ENCODE measurements around the gene ROR2.
"Not testable (repeated sequence)": the region's sequence is repeated elsewhere in the genome, so short reads cannot be mapped to it uniquely, and the experiment has no call there.

ROR2 gene

DNA sequence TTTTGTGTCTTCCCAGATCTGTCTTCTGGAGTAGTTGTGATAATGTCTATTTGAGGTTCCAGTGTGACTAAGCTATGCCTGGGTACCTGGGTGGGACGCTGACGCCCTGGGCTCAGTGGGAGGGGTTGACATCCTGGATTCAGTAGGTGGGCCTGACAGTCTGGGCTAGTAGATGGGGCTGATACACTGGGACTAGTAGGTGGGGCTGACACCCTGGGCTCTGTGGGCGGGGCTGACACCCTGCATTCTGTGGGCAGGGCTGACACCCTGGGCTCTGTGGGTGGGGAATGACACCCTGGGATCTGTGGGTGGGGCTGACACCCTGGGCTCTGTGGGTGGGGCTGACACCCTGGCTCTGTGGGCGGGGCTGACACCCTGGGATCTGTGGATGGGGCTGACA is 153.5 kb downstream of the ROR2 start:
- peak; percentile 36 for DNase-seq (ENCODE audit: low read depth)

DNA sequence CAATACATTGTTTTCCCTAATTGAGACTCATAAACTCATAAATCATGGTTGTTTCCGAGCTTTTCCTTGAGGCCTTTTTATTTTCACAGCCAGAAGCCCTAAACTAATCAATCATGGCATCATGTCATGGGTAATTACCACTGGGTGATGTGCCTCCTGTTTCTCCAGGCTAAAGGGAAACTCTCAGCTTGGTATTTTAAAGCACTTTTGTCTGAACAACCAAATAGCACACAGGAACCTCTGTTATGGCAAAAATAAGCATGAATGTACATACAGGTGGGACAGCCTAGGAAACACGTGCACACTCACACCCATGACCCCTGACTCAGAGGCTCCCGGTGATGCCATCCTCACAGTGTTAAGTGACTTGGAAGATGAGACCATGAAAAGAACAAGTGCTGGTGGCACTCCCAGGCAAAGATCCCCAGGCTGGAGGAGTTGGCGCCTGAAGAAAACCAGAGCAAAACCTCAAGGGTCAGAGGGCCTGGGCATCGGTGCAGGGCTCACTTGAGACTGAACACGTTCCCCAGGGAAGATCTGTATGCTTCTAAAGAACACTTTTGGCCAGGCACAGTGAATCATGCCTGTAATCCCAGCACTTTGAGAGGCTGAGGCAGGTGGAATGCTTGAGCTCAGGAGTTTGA is 154.3 kb downstream of the ROR2 start:
- DNase-seq (ENCODE audit: low read depth), result no peak

DNA sequence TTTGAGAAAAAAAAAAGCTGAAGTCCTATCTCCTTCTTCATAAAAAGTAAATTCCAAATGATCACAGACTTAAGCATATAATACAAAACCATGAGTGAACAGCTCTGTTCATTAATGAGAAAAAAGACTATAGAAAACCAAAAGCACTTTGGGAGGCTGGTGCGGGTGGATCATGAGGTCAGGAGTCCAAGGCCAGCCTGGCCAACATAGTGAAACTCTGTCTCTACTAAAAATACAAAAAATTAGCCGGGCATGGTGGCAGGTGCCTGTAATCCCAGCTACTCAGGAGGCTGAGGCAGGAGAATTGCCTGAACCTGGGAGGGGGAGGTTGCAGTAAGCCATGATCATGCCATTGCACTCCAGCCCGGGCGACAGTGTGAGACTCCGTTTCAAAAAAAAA is 156.7 kb downstream of the ROR2 start:
- DNase-seq (ENCODE audit: low read depth), result not testable (repeated sequence)

DNA sequence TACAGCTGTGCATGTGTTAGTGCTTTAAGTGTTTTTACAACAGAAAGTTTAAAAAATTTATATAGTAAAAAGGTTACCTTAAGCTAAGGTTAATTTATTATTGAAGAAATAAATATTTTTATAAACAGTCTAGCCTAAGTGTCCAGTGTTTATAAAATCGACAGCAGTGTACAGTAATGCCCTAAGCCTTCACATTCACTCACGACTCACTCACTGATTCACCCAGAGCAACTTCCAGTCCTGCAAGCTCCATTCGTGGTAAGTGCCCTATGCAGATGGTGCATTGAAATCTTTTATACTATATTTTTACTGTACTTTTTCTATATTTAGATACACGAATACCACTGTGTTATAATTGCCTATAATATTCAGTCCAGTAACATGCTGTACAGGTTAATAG is 159.1 kb downstream of the ROR2 start:
- DNase-seq (ENCODE audit: low read depth), result no peak

GRCh38 chr9:91789941-91790340 is 160.1 kb downstream of the ROR2 start:
- no peak for DNase-seq (ENCODE audit: low read depth)

- DNase-seq (ENCODE audit: low read depth), result no peak
Measured at GRCh38 chr9:91787931-91788330, 162.1 kb downstream of the ROR2 start.

- no peak for DNase-seq (ENCODE audit: low read depth)
Measured at GRCh38 chr9:91786132-91786896, 163.7 kb downstream of the ROR2 start.

DNA sequence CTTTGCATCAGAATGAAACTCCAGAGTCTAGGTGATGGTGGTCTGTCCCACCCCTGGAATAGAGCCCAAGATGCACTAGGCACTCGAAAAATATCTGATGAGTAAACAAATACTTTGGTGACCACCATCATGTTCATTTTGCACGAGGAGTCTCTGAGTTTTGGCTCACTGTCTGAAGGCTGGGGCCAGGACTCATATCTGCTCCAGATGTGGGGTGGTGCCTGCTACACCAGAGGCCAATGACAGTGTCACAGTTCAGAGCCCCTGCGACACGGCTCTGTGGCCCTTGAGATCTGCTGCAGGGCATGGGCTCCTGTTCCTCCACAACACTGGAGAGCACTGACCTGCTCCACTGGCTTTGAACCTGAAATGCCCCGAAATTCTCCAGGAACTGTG is 164.6 kb downstream of the ROR2 start:
- DNase-seq (ENCODE audit: low read depth), result no peak

DNA sequence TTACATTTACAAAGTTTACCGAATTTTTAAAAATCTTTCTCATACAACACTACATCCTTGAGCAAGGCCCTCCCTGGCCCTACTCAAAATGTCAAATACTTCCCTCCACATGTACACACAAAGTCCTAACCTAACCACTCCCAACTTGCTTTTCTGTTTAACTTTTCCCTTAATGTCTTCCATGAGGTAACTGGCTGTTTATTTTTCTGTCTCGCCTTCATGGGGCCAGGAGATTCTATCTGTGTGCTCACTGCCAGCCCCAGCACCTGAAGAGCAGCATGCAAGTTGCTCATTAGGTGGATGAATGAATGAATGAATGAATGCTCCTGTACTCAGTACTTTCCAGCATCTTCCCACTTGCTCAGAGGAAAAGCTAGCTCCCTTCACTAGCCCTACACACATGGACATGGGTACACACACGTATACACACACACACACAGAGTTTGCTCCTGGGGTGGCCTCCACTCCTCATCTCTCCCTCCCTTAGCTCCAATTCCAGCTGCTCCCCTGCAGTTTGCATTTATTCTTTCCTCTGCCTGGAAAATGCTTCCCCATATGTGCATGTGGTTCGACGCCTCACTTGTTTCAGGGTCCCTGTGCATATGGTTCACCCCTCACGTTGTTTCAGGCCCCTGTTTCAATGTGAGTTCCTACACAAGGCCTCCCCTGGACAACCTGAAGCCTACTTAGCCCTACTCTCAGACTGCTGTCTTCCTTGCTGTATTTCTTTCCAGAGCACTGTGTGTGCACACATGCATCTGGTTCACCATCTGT is 165.2 kb downstream of the ROR2 start:
- DNase-seq (ENCODE audit: low read depth), result no peak

DNA sequence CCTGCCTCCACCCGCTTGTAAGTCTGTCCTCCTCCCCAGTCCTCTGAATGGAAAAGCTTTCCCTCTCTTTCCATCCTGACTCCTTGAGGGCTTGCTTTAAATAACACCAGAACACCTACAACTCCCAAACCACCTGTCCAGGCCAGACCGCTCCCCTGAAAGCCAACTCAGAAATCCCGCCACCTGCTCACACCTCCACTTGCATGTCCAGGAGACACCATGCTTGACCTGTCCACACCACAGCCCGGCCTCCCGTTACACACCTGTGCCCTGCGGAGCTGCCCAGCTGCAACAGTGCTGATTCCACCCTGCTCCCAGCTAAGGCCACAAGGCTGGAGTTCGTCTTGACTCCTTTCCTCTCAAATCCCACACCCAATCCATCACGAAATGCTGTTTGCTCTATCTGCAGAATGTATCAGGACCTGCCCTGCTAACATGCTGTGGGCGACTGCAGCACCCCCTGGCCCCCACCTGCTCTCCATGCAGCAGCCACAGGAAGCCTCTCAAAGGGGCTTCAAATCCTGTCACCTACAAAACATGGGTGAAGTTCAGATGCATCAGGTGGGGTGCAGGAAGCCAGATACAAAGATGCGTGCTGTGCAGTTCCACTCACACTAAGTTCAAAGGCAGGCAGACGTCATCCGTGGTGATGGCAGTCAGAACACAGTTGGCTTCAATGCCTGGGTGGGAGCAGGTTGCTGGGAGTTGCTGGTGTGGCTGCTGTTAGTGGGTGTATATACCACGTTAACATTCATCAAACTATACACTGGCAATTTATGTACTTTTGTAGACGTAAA is 166.0 kb downstream of the ROR2 start:
- DNase-seq (ENCODE audit: low read depth), result no peak

DNA sequence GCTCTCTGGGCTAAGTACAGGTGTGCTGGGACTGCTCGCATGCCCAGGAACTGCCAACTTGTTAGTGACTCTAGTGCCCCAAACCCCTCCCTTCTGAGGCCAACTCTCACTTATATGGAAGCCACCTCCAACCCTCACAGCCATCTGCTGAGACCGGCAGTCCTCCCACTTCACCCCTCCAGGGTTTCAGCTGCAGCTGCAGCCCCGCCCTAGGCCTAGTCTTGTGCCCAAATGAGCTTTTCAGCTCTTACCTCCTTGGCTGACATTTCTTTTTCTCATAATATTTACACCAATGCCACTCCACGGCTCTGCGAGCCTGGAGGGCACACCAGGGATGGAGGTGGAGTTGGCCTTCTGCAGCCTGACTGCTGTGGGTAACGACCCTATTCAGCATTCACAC is 166.6 kb downstream of the ROR2 start:
- DNase-seq (ENCODE audit: low read depth), result no peak

DNA sequence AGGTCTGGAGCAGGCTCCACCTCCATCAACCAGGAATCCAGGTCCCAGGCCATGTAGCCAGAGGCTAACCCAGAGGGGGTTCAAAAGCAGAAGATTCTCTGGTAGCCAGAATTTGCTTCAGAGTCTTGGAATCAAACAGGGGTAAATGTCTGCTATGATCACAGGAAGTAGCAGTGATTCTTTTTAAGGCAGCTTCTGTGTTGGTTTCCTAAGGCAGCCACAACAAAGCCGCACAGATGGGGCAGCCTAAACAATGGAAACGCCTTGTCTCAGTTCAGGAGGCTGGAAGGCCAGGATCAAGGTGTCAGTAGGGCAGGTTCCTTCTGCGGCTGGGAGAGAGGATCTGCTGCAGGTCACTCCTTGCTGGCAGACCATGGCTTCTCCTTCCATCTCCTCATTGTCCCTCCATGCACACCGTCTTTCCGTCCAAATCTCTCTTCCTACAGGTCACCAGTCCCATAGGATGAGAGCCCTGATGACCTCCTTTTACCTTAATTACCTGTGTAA is 167.3 kb downstream of the ROR2 start:
- DNase-seq (ENCODE audit: low read depth), result no peak

- no peak for DNase-seq (ENCODE audit: low read depth)
Measured at GRCh38 chr9:91781906-91782305, 168.1 kb downstream of the ROR2 start.

- DNase-seq (ENCODE audit: low read depth), result no peak
Measured at GRCh38 chr9:91781116-91781515, 168.9 kb downstream of the ROR2 start.

GRCh38 chr9:91778031-91778430 is 172.0 kb downstream of the ROR2 start:
- DNase-seq (ENCODE audit: low read depth), result no peak

- no peak for DNase-seq (ENCODE audit: low read depth)
Measured at GRCh38 chr9:91777292-91777830, 172.7 kb downstream of the ROR2 start.

GRCh38 chr9:91776409-91777291 is 173.4 kb downstream of the ROR2 start:
- DNase-seq (ENCODE audit: low read depth), result no peak

DNA sequence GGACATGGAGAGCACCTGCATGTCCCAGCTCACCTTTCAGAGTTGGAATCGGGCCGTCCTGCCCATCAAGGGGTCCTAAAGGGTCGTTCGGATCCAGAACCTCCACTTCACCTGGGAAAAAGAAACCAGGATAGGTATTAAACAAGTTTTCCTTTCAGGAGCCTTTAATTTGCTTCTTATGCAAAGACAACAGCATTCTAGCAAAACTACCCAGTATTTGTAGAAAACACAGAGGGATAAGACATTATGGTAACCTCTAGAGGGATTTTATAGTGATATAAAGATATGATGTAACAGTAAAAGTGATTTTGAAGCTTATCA is 174.4 kb downstream of the ROR2 start:
- no peak for DNase-seq (ENCODE audit: low read depth)

DNA sequence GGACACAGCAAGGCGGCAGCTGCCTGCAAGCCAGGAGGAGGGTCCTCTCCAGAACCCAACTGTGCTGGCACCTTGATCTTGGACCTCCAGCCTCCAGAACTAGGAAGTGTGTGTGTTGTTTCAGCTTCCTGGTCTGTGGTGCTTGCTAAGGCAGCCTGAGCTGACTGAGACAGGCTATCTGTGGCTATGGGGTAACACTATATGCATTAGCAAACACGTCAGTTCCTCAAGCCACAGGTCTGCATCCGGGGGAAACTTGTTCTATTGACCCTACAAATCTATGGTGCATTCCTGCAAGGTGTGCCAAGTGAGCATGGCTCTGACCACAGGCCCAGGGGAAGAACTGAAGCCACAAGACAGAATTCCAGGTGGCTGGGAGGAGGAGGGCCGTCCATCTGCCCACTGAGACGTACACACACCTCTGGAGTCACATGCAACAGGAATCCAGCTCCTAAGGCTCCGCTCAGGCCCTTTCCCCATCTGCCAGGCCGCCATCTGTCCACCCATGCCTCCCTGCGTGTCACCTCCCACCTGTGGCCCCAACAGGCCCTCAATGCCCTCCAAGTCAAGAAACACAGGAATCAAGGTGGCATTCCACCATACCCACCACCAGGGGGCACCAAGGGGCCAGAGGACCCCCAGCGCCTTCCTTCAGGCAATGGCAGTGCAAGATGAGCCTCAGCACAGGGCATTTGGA is 174.9 kb downstream of the ROR2 start:
- peak; percentile 42 for DNase-seq (ENCODE audit: low read depth)

GRCh38 chr9:91773156-91773555 is 176.9 kb downstream of the ROR2 start:
- DNase-seq (ENCODE audit: low read depth), result no peak
